HCT116 (cell line): ENCODE data around the gene GABPB2. TPM values are rescaled to one million over a fixed set of nuclear protein-coding genes. Genes with fewer than 3 reads are reported as not detected.
A peak's percentile ranks its signal among the peaks of the same experiment; 100 is the strongest.

Source experiments
- ATAC-seq: fragments of 200-7000 bp; cut with Tn5 transposase; 2 replicates; pipeline ENCODE4 v1.9.1; 2020; ENCODE audit warnings: mild to moderate bottlenecking, moderate library complexity
- BruUV-seq: library from RNA; stranded (reverse); fragments of 400-500 nt; replicated peaks from 2 replicates; lab custom pipeline; 2021; lab: Mats Ljungman, UMichigan
- CTCF ChIA-PET: fragments of 300-600 bp; sonication (Branson Sonifier 250); formaldehyde crosslinking; loops from one replicate; lab custom pipeline; 2021; ENCODE audit warnings: antibody characterized with exemption; lab: Charles Lee
- POLR2A ChIA-PET: fragments of 300-600, 350-600 bp; sonication (Branson Sonifier 250); formaldehyde crosslinking; loops from one replicate; lab custom pipeline; 2021; ENCODE audit warnings: antibody characterized with exemption; lab: Charles Lee
- RAD21 ChIA-PET, 2 experiments: fragments of 300-600 bp; sonication (Branson Sonifier 250); formaldehyde crosslinking; loops; one replicate each; lab custom pipeline; 2023; ENCODE audit warnings: low total read pairs in 2 of 2; ENCODE audit not compliant: uncharacterized antibody in 2 of 2, unreplicated experiment in 2 of 2, low non-redundant PET in 1 of 2; lab: Charles Lee
- DNase-seq: peaks from one replicate; pipeline ENCODE4 v3.0.0-alpha.2; 2010; ENCODE audit warnings: low read depth, low spot score
- H2AFZ ChIP-seq: fragments of 200-600 bp; shearing (Covaris generic), sonication (generic); 2 replicates; pipeline ENCODE4 v1.6.1; 2017; ENCODE audit warnings: low read depth, mixed run types, mixed read lengths, antibody characterized with exemption, low read length; ENCODE audit not compliant: poor library complexity, severe bottlenecking
- H3K27ac ChIP-seq: 2 replicates; pipeline ENCODE4 v1.5.1; 2012; ENCODE audit warnings: low read depth, low read length
- H3K27me3 ChIP-seq: fragments of 200-600 bp; sonication (generic); 2 replicates; pipeline ENCODE4 v1.6.1; 2016; ENCODE audit warnings: mixed run types, low read length, mixed read lengths; ENCODE audit not compliant: insufficient read depth
- H3K36me3 ChIP-seq, 2 experiments: fragments of 200-500 bp in 1 of 2; fragments of 200-600 bp in 1 of 2; sonication (Bioruptor generic) in 1 of 2; sonication (generic) in 1 of 2; 2 replicates each; pipeline versions ENCODE4 v1.5.1 to v1.6.1; 2014 to 2016; ENCODE audit warnings: low read length in 2 of 2, inconsistent platforms in 1 of 2, mixed read lengths in 1 of 2, mixed run types in 1 of 2; ENCODE audit not compliant: insufficient read depth in 2 of 2, control insufficient read depth in 1 of 2
- H3K4me1 ChIP-seq, 2 experiments: fragments of 200-600 bp in 1 of 2; sonication (generic) in 1 of 2; 2 replicates each; pipeline versions ENCODE4 v1.5.1 to v1.6.1; 2012 to 2017; ENCODE audit warnings: low read length in 2 of 2, inconsistent platforms in 1 of 2, mild to moderate bottlenecking in 1 of 2, mixed read lengths in 1 of 2, mixed run types in 1 of 2, moderate library complexity in 1 of 2; ENCODE audit not compliant: insufficient read depth in 2 of 2, control insufficient read depth in 1 of 2
- H3K4me2 ChIP-seq: fragments of 200-600 bp; sonication (generic); 2 replicates; pipeline ENCODE4 v1.6.1; 2017; ENCODE audit warnings: mixed run types, low read length, mixed read lengths
- H3K4me3 ChIP-seq, 2 experiments: fragments of 200-600 bp in 1 of 2; sonication (generic) in 1 of 2; replicated peaks in 1 of 2; 2 replicates each; pipeline ENCODE4 v1.5.1; 2011 to 2016; ENCODE audit warnings: low read length in 2 of 2, control low read depth in 1 of 2, low read depth in 1 of 2, mild to moderate bottlenecking in 1 of 2, mixed read lengths in 1 of 2, mixed run types in 1 of 2
- H3K79me2 ChIP-seq: fragments of 200-600 bp; sonication (generic); 2 replicates; pipeline ENCODE4 v1.6.1; 2017; ENCODE audit warnings: mild to moderate bottlenecking, mixed run types, low read length, moderate library complexity, mixed read lengths; ENCODE audit not compliant: insufficient read depth
- H3K9ac ChIP-seq: fragments of 200-600 bp; sonication (generic); 2 replicates; pipeline ENCODE4 v1.6.1; 2016; ENCODE audit warnings: low read length, mixed read lengths
- H3K9me2 ChIP-seq: fragments of 200-600 bp; sonication (generic), shearing (Covaris generic); 2 replicates; pipeline ENCODE4 v1.6.1; 2017; ENCODE audit warnings: mixed run types, mild to moderate bottlenecking, moderate library complexity; ENCODE audit not compliant: insufficient read depth
- H3K9me3 ChIP-seq, 2 experiments: fragments of 200-500 bp in 1 of 2; fragments of 200-600 bp in 1 of 2; sonication (Bioruptor generic) in 1 of 2; sonication (generic) in 1 of 2; 2 replicates each; pipeline ENCODE4 v1.6.1; 2014 to 2017; ENCODE audit warnings: low read length in 2 of 2, mixed read lengths in 2 of 2, inconsistent platforms in 1 of 2, low read depth in 1 of 2, mild to moderate bottlenecking in 1 of 2, mixed run types in 1 of 2, moderate library complexity in 1 of 2; ENCODE audit not compliant: control insufficient read depth in 1 of 2, insufficient read depth in 1 of 2
- H4K20me1 ChIP-seq: fragments of 200-600 bp; sonication (generic), shearing (Covaris generic); 2 replicates; pipeline ENCODE4 v1.6.1; 2017; ENCODE audit warnings: mixed run types, mild to moderate bottlenecking, moderate library complexity; ENCODE audit not compliant: insufficient read depth
- ATF3 ChIP-seq: IDR thresholded peaks from 2 replicates; pipeline ENCODE4 v1.6.1; 2012
- CEBPB ChIP-seq: IDR thresholded peaks from 2 replicates; pipeline ENCODE4 v1.6.1; 2012; ENCODE audit warnings: low read depth
- EGR1 ChIP-seq: IDR thresholded peaks from 2 replicates; pipeline ENCODE4 v1.6.1; 2012; ENCODE audit warnings: low read depth
- ELF1 ChIP-seq: IDR thresholded peaks from 2 replicates; pipeline ENCODE4 v1.6.1; 2012; ENCODE audit warnings: low read depth, borderline replicate concordance
- EZH2phosphoT487 ChIP-seq: fragments of 200-600 bp; IDR thresholded peaks from 2 replicates; pipeline ENCODE4 v1.6.1; 2018; ENCODE audit warnings: antibody characterized with exemption, borderline replicate concordance
- SIN3A ChIP-seq: IDR thresholded peaks from 2 replicates; pipeline ENCODE4 v1.6.1; 2012; ENCODE audit warnings: low read depth
- SRF ChIP-seq: IDR thresholded peaks from 2 replicates; pipeline ENCODE4 v1.6.1; 2012; ENCODE audit warnings: low read depth
- ZFX ChIP-seq: fragments of 450-650 bp; IDR thresholded peaks from 2 replicates; pipeline ENCODE4 v1.6.1; 2017
- intact Hi-C: fragments of 100-400 bp; cut with micrococcal nuclease; formaldehyde crosslinking; loops from 2 replicates; pipeline ENCODE4 v1.10.0; 2022
- total RNA-seq: library from RNA; stranded (reverse); gene quantifications from one replicate; pipeline ENCODE4 v1.2.1, GENCODE V29; 2021; ENCODE audit not compliant: unreplicated experiment
- TF ChIP-seq, protein P1 (sequence below): IDR thresholded peaks from 2 replicates; pipeline ENCODE4 v1.6.1; 2012; ENCODE audit warnings: low read depth

Gene GABPB2
- total RNA-seq, 1 experiment from 2014 or later: 7.7 TPM

- ChIA-PET POLR2A (no interaction called here), CTCF (no interaction called here), RAD21 (no interaction called here)
- TSS peak; percentile 67 for BruUV-seq
- Histone ChIP-seq H3K9ac (peak overlapping the region; percentile 84), H3K9me2 (no peaks in the 10 kb centered on the region), H3K9me3 (no peaks in the 10 kb centered on the region), H3K79me2 (peaks cover 24% of the 10 kb centered on the region; the same call in 1 of the 2 replicates), H3K4me3 (peak overlapping the region; percentile 83 to 88), H3K36me3 (peaks cover 7 to 12% of the 10 kb centered on the region in 2 experiments; a peak in 3 of 4 replicates), H3K4me2 (peak overlapping the region; percentile 85), H3K27ac (peak overlapping the region; percentile 50), H4K20me1 (no peaks in the 10 kb centered on the region), H2AFZ (peak overlapping the region; percentile 43), H3K4me1 (peaks cover 11 to 19% of the 10 kb centered on the region in 2 experiments), H3K27me3 (no peaks in the 10 kb centered on the region)
- intact Hi-C loops: no loop called here
- DNase-seq (no peak), ATAC-seq (peak; percentile 37)
- TF ChIP-seq CEBPB (no peak), EGR1 (no peak), EZH2phosphoT487 (no peak), SIN3A (no peak), ZFX (no peak), ELF1 (no peak), SRF (no peak), ATF3 (no peak)
- TF ChIP-seq, protein P1, sequence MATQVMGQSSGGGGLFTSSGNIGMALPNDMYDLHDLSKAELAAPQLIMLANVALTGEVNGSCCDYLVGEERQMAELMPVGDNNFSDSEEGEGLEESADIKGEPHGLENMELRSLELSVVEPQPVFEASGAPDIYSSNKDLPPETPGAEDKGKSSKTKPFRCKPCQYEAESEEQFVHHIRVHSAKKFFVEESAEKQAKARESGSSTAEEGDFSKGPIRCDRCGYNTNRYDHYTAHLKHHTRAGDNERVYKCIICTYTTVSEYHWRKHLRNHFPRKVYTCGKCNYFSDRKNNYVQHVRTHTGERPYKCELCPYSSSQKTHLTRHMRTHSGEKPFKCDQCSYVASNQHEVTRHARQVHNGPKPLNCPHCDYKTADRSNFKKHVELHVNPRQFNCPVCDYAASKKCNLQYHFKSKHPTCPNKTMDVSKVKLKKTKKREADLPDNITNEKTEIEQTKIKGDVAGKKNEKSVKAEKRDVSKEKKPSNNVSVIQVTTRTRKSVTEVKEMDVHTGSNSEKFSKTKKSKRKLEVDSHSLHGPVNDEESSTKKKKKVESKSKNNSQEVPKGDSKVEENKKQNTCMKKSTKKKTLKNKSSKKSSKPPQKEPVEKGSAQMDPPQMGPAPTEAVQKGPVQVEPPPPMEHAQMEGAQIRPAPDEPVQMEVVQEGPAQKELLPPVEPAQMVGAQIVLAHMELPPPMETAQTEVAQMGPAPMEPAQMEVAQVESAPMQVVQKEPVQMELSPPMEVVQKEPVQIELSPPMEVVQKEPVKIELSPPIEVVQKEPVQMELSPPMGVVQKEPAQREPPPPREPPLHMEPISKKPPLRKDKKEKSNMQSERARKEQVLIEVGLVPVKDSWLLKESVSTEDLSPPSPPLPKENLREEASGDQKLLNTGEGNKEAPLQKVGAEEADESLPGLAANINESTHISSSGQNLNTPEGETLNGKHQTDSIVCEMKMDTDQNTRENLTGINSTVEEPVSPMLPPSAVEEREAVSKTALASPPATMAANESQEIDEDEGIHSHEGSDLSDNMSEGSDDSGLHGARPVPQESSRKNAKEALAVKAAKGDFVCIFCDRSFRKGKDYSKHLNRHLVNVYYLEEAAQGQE: no peak
Observed at GRCh38 chr1:151165281-151165737, 94.7 kb downstream of the GABPB2 start.
